Left lung (tissue), 10 donors: ENCODE data around the gene CRTC3. TPM values are rescaled to one million over a fixed set of nuclear protein-coding genes. Genes with fewer than 3 reads are reported as not detected.
"Not testable (repeated sequence)": the region's sequence is repeated elsewhere in the genome, so short reads cannot be mapped to it uniquely, and the experiment has no call there.

Source experiments
- ATAC-seq: fragments of 200-7000 bp; cut with Tn5 transposase; one replicate; pipeline ENCODE4 v1.9.1; 2020; ENCODE audit warnings: moderate library complexity
- DNase-seq, 4 donors: peaks; one replicate each; pipeline ENCODE4 v3.0.0-alpha.2; 2013 to 2020
- H3K27ac ChIP-seq, 2 donors: fragments of 200-600 bp; sonication (generic) in 1 of 2; one replicate each; pipeline versions ENCODE4 v1.5.0 to v1.8.0; 2020 to 2021
- H3K27me3 ChIP-seq, 2 donors: fragments of 200-600 bp; sonication (generic) in 1 of 2; one replicate each; pipeline versions ENCODE4 v1.5.0 to v1.8.0; 2020 to 2021
- H3K36me3 ChIP-seq, 2 donors: fragments of 200-600 bp; sonication (generic) in 1 of 2; one replicate each; pipeline versions ENCODE4 v1.5.0 to v1.8.0; 2020 to 2021
- H3K4me1 ChIP-seq, 2 donors: fragments of 200-600 bp; one replicate each; pipeline ENCODE4 v1.8.0; 2021
- H3K4me3 ChIP-seq, 2 donors: fragments of 200-600 bp; sonication (generic) in 1 of 2; one replicate each; pipeline versions ENCODE4 v1.5.0 to v1.8.0; 2020 to 2021; ENCODE audit warnings: mild to moderate bottlenecking in 1 of 2
- H3K9me3 ChIP-seq, 2 donors: fragments of 200-600 bp; sonication (generic) in 1 of 2; one replicate each; pipeline versions ENCODE4 v1.5.0 to v1.8.0; 2020 to 2021
- CTCF ChIP-seq, 2 donors: fragments of 200-600 bp; sonication (generic) in 1 of 2; IDR thresholded peaks; one replicate each; pipeline versions ENCODE4 v1.5.0 to v1.8.0; 2021; ENCODE audit warnings: antibody characterized with exemption in 2 of 2
- intact Hi-C, 2 donors: fragments of 100-400 bp; cut with DNase I; formaldehyde crosslinking; loops; one replicate each; pipeline versions ENCODE4 v1.11.2 to v1.14.2; 2022
- polyA plus RNA-seq, 6 donors: library from polyadenylated mRNA; unstranded; fragments of 120-200 nt; gene quantifications; one replicate each; pipeline ENCODE4 v1.2.1, GENCODE V29; 2013; ENCODE audit not compliant: insufficient read length in 6 of 6
- total RNA-seq, 2 donors: library from RNA; stranded (reverse); fragmentation: NEBNext Ultra II Directional; extraction: Animal tissue kit (Norgen Biotek cat#: 25700); gene quantifications; one replicate each; pipeline ENCODE4 v1.2.1, GENCODE V29; 2021
- donor health status: DM: no; HTN: yes; CAD: no.
- donor health status: DM: no; HTN: no; CAD: no.

CRTC3 gene
- total and polyA plus RNA-seq, 8 donors: 33.0 to 45.2 (median 37.5) TPM

GRCh38 chr15:90501898-90502297, 27.8 kb upstream of the CRTC3 start:
- H3K4me1 ChIP-seq: peaks cover 0 to 12% of the 10 kb centered on the region in 2 donors
- no peak overlapping the region for H3K27ac ChIP-seq
- intact Hi-C loops: no loop called here
- H3K4me3 ChIP-seq: no peak overlapping the region
- no peaks in the 10 kb centered on the region for H3K9me3 ChIP-seq
- H3K27me3 ChIP-seq: no peaks in the 10 kb centered on the region
- H3K36me3 ChIP-seq: peaks cover 0 to 66% of the 10 kb centered on the region in 2 donors
- DNase-seq (no peak), ATAC-seq (no peak)
- no peak for TF ChIP-seq CTCF (IDR thresholded peaks at IDR 0.05)

- H3K36me3 ChIP-seq, DNase-seq, H3K27ac ChIP-seq, H3K4me3 ChIP-seq, ATAC-seq, H3K4me1 ChIP-seq, intact Hi-C loops, H3K27me3 ChIP-seq, H3K9me3 ChIP-seq: not testable (repeated sequence)
Observed at GRCh38 chr15:90510781-90511180, 18.9 kb upstream of the CRTC3 start.

GRCh38 chr15:90511211-90511618, 18.5 kb upstream of the CRTC3 start:
- H3K27ac ChIP-seq, H3K4me3 ChIP-seq, intact Hi-C loops, H3K9me3 ChIP-seq, H3K27me3 ChIP-seq, H3K4me1 ChIP-seq, H3K36me3 ChIP-seq, ATAC-seq, DNase-seq: not testable (repeated sequence)

DNA sequence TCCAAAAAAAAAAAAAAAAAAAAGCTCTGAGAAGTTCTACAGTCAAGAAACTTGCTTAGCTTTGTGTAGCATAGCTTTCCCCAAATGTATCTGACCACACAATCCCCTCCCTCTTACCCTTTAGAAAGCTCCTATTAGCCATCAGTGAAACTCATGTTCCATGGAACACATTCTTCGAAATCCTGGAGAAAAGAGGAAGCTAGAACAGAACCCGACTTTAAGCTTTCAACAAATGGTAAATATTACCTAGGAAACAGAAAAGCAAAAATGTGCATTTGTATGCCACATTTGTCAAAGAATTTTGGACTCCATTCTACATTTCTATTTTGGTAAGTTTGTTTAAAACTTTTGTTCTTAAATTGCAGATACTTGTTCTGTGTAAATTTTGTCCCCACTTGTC, 17.4 kb upstream of the CRTC3 start:
- no peak for DNase-seq
- Histone ChIP-seq H3K4me3 (no peak overlapping the region), H3K9me3 (no peaks in the 10 kb centered on the region), H3K27ac (no peak overlapping the region), H3K4me1 (no peaks in the 10 kb centered on the region), H3K27me3 (no peaks in the 10 kb centered on the region), H3K36me3 (no peaks in the 10 kb centered on the region)
- no peak for TF ChIP-seq CTCF (IDR thresholded peaks at IDR 0.05)
- intact Hi-C loops: no loop called here
- ATAC-seq: no peak

- intact Hi-C loops: no loop called here
- TF ChIP-seq CTCF (IDR thresholded peaks at IDR 0.05): no peak
- ATAC-seq: peak; percentile 52
Observed at GRCh38 chr15:90512981-90513380, 16.7 kb upstream of the CRTC3 start.

DNA sequence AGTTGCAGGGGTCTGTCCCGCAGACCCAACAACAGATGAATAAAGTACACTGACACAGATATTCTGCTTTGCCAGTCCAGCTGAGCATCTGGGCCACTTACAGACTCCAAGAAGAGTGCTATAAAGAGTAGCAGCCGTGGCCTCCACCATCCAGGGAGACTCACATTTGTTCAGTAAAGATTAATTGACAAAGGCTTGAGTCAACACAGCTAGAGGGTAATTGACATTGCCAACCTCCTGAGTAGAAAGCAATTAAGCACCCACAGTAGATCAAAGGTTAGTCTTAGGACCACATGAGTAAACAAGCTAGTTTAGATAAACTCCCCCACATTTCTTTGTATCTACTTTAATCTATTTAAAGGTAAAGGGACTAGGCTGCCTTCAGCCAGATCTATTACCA, 16.3 kb upstream of the CRTC3 start:
- H3K27ac ChIP-seq: no peak overlapping the region
- H3K9me3 ChIP-seq: no peaks in the 10 kb centered on the region
- no peaks in the 10 kb centered on the region for H3K36me3 ChIP-seq
- DNase-seq (no peak), ATAC-seq (no peak)
- intact Hi-C loops: no loop called here
- no peak for TF ChIP-seq CTCF (IDR thresholded peaks at IDR 0.05)
- no peaks in the 10 kb centered on the region for H3K27me3 ChIP-seq
- no peaks in the 10 kb centered on the region for H3K4me1 ChIP-seq
- H3K4me3 ChIP-seq: no peak overlapping the region

More at GRCh38 chr15:90512981-90513380, 16.7 kb upstream of the CRTC3 start:
- DNase-seq: no peak
- no peaks in the 10 kb centered on the region for H3K27me3 ChIP-seq
- no peak overlapping the region for H3K27ac ChIP-seq
- H3K36me3 ChIP-seq: no peaks in the 10 kb centered on the region
- no peaks in the 10 kb centered on the region for H3K4me1 ChIP-seq
- H3K9me3 ChIP-seq: no peaks in the 10 kb centered on the region
- no peak overlapping the region for H3K4me3 ChIP-seq

GRCh38 chr15:90513893-90514292, 15.8 kb upstream of the CRTC3 start:
- ATAC-seq: not testable (repeated sequence)

More at GRCh38 chr15:90513893-90514292, 15.8 kb upstream of the CRTC3 start:
- intact Hi-C loops, H3K4me3 ChIP-seq, H3K27ac ChIP-seq, H3K4me1 ChIP-seq, H3K36me3 ChIP-seq, H3K27me3 ChIP-seq, H3K9me3 ChIP-seq, DNase-seq: not testable (repeated sequence)
